Measurements from ENCODE around the gene WFIKKN2.
A peak's percentile ranks its signal among the peaks of the same experiment; 100 is the strongest.
"Not testable (repeated sequence)": the region's sequence is repeated elsewhere in the genome, so short reads cannot be mapped to it uniquely, and the experiment has no call there.

Gene WFIKKN2

DNA sequence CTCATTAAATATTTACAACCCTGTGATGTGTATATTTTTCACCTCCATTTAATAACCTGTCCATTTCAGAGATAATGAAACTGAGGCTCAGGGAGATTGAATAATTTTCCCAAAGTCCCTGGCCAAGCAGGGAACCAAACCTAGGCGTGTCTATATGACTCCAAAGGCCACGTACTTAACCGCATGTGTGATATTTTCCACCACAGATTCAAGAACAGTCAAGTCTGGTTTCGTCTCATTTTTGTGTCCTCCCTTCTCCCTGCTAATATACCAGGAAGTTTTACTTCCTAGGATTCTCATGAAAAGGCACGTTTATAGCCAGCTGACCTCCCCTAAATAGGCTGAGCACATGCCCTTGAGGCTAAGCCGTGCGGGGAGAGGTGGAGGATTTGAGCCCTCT lies 15.3 kb downstream of the WFIKKN2 start:
- no peak for DNase-seq (ENCODE audit: low read depth in 3 of 3, low spot score in 1 of 3)

- DNase-seq (ENCODE audit: low read depth in 3 of 3, low spot score in 1 of 3), result no peak
Measured at GRCh38 chr17:50853015-50853615, 17.7 kb downstream of the WFIKKN2 start.

GRCh38 chr17:50853781-50854180 lies 18.4 kb downstream of the WFIKKN2 start:
- no peak for DNase-seq (ENCODE audit: low read depth in 3 of 3, low spot score in 1 of 3)

DNA sequence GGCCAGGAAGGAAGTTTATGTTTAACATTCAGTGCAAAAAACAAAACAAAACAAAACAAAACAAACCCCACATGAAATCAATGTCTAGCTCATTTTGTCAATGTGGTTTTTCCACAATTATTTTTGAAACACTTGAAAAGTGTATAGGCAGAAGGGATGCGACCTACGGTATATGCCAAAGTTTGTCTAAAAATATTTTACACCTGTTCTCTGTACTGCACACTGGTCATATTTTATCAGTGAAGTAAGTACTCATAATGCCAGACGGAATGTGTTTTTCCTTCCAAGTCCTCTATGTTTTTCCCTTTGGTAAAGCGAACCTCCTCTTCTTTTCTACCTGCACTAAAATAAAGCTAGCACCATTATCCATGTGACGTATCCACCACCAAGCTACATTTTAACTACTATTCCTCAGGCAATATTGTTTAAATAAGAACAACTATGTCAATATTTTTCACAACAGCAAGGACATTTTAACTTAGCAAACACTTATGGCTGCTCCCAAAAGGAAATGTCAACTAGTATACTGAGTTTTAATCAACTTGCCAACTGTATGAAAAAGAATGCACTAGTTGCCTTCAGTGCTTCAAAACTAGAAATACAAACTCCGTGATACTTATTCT lies 20.4 kb downstream of the WFIKKN2 start:
- DNase-seq (ENCODE audit: low read depth in 3 of 3, low spot score in 1 of 3), result no peak

DNA sequence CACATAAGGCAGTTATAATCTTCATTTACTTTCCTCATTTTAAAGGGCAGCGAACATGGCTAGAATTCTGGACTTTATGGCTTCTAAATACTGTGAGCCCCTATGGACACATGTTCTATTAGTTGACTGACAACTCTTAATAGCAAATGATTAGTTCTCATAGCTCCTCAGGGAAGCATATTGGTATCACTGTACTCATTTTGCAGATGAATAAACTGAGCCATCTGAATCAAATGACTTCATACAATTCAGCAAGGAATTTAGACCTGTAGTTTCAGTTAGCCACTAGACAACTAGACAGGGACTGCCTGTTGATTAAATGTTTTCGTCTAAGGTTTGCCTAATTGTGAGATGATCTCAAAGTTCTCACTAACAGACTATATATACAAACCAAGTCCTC lies 21.0 kb downstream of the WFIKKN2 start:
- DNase-seq (ENCODE audit: low read depth in 3 of 3, low spot score in 1 of 3), result no peak

- no peak for DNase-seq (ENCODE audit: low read depth in 3 of 3, low spot score in 1 of 3)
Measured at GRCh38 chr17:50858486-50859225, 23.3 kb downstream of the WFIKKN2 start.

DNA sequence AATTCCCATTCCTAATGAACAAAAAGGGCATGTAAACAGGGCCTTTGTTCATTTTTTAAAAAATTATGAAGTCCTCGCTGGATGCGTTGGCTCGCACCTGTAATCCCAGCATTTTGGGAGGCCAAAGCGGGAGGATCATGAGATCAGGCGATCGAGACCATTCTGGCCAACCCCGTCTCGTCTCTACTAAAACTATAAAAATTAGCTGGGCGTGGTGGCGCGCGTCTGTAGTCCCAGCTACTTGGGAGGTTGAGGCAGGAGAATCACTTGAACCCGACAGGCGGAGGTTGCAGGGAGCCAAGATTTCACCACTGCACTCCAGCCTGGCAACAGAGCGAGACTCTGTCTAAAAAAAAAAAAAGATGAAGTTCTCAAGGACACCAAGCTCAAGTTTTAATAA lies 24.3 kb downstream of the WFIKKN2 start:
- DNase-seq (ENCODE audit: low read depth in 3 of 3, low spot score in 1 of 3), result not testable (repeated sequence)

DNA sequence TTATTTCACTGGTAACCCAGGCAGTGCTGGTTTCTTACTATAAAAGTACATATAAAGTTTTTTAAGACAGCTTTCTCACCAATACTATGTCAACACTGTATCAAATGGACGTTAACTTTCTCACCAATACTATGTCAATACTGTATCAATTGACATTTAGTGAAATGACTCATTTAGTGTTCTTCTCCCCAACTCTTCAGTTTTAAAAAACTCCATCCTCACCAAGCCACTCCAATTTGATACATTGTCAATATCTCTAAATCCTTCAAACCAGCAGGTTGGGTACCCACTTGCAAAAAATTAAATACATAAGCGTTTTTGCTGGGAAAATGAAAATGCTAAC lies 25.9 kb downstream of the WFIKKN2 start:
- DNase-seq (ENCODE audit: low read depth in 3 of 3, low spot score in 1 of 3), result no peak

- no peak for DNase-seq (ENCODE audit: low read depth in 3 of 3, low spot score in 1 of 3)
Measured at GRCh38 chr17:50861822-50862528, 26.6 kb downstream of the WFIKKN2 start.

- DNase-seq (ENCODE audit: low read depth in 3 of 3, low spot score in 1 of 3), result no peak
Measured at GRCh38 chr17:50863221-50863843, 27.9 kb downstream of the WFIKKN2 start.

DNA sequence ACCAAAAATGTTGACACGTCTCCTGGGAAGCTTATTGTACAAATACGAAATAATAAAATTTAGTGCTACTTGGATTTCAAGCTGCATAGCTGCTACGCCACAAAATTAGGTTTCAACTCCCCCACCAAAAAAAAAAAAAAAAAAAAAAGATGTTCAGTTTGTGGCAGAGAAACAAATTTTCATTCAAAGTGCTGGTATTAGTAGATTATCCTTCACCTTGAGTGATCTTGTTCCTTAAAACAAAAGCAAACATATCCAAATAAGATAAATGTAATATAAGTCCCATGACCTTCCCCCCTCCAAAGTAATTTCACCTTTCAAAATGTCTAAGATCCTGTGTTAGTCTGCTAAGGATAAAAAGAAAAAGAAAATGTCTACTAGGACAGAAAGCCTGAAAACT lies 28.5 kb downstream of the WFIKKN2 start:
- DNase-seq (ENCODE audit: low read depth in 3 of 3, low spot score in 1 of 3), result no peak

DNA sequence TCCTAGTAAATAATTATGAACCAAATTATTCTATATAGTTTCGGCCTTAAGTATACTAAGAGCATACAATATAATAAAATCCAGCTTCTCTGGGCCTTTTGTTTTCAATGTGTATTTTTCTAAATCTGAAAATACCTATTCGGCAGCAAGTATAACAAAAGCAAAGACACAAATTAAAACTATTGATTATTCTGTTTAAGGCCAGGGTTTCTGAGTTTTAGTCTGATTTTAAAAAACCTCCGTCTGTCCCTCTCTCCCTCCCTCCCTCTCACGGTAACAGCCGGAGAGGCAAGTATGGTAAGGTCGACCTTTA lies 29.3 kb downstream of the WFIKKN2 start:
- no peak for DNase-seq (ENCODE audit: low read depth in 3 of 3, low spot score in 1 of 3)

DNA sequence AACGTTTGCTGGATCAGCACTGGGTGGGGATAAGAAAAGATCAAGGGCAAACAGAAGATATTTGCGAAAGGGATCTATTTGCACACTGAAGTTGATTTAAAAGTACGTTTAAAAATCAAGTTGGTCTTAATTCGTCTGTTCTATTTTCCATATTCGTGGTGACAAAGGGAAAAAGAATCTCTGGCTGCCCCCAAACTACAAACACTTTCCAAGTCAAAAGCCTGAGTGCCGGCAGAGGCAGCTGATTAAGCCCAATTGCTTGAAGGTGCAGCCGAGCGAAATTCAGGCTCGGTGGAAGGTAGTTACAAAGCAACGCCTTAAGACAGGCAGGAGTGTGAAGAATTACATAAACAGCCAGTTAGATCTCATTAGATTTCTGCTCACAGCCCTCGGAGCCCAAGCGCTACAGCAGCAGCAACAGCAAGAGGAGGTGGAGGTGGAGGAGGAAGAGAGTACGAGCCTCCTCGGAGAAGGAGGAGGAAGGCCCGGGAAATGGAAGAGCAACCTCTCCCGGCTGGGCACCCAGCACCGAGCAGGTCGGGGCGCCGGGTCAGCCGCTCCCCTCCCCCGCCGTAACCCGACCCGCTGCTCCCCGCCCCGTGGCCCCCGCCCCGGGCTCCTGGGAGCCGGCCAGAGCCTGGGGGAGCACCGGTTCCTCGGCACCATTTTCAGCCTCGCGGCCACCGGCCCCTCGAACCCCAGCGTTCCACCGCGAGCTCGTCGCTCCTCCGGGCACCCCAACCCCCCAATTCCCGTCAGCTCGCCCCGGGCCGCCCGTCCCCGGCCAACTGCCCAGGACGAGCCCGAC lies 29.9 kb downstream of the WFIKKN2 start:
- peak in 2 of 3 donors; percentile 11 to 28 for DNase-seq (ENCODE audit: low read depth in 3 of 3, low spot score in 1 of 3)

GRCh38 chr17:50865868-50866260 lies 30.5 kb downstream of the WFIKKN2 start:
- no peak for DNase-seq (ENCODE audit: low read depth in 3 of 3, low spot score in 1 of 3)

DNA sequence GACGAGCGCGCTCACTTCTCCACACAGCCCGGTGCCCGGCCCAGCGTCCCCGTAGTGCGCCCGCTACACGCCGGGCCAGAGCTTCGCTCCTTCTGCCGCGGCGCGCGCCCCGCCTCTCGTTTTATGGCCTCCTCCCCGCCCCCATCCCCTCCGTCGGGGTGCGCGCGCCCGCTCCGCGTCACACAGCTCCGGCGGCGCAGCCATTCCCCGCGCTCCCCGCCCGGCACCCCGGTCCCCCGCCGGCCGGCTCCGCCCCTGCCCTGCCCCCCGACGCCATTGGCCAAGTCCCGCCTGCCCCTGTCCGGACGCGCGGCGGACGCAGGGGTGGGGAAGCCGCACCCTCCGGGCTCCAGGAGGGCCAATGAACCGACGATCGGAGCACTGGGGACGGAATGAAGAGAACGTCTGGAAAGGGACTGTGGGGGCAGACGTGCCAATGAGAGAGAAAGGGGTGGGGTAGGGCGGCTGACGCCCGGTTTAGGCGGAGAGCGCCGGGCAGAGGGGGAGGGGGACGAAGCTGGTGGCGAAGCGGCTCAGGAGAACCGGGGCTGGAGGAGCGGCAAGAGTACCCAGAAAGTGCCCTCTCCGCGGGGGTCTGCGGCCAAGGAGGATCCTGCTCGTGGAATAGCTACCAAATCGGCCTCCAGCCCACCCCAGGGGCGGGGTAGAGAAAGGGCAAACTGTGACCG lies 31.0 kb downstream of the WFIKKN2 start, which contains the start of gene TOB1:
TSS of gene TOB1 (minus strand) at position 94 of the 689 bp plus-strand sequence. CDS start 2,337 bp downstream, outside the sequence.
- peak; percentile 90 to 98 (median 95) for DNase-seq (ENCODE audit: low read depth in 3 of 3, low spot score in 1 of 3)

GRCh38 chr17:50866950-50867362 lies 31.6 kb downstream of the WFIKKN2 start:
- DNase-seq (ENCODE audit: low read depth in 3 of 3, low spot score in 1 of 3), result peak in 2 of 3 donors; percentile 29 to 37

DNA sequence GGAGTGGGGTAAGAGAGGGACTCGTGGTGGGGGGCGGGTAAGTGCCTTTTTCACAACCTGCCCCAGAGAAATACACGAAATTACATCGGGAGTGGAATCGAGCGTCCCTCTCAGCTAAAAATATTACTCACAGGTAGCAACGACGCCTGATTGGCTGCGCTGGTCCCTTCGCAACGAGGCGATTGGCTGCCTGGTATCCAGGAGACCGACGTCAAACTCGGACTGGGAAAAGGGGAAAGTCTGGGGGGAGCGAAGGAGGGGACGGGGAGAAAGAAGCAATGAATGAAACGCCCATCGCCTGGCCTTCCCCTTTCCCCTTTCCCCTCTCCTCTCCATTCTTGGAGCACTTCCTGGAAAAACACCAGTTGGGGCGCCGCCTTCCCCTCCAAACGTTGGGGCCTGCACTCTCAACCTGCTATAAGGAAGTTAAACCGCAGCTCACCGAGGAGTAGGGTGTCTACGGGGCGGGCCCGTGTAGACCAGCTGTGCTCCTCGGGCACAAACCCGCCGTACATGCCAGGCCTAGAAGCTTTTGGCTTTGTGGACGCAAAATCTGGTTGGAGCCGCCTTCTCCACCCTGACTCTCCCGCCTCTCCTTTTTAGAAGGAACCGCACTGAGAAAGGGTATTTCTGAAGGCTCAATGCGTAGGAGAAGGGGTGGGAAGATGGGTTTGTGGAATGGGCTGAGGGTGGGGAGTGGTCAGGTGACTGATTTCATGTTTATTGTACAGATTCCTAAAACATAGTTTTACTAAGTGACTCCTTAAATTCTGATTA lies 32.2 kb downstream of the WFIKKN2 start:
- DNase-seq (ENCODE audit: low read depth in 3 of 3, low spot score in 1 of 3), result peak; percentile 42 to 63 (median 59)

DNA sequence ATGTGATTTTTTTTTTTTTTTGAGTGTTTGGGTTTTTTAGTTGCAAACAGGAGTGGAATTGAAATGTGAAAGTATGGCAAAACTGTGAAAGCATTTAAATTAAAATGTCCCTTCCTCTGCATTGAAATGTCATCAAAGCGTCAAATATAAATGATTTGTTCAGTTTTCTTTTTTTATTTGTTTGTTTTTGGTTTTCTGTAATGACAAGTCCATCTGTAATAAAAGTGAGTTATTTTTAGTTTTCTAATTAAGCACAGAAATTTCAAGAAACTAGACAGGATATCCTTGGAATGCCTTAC lies 32.7 kb downstream of the WFIKKN2 start:
- DNase-seq (ENCODE audit: low read depth in 3 of 3, low spot score in 1 of 3), result no peak

DNA sequence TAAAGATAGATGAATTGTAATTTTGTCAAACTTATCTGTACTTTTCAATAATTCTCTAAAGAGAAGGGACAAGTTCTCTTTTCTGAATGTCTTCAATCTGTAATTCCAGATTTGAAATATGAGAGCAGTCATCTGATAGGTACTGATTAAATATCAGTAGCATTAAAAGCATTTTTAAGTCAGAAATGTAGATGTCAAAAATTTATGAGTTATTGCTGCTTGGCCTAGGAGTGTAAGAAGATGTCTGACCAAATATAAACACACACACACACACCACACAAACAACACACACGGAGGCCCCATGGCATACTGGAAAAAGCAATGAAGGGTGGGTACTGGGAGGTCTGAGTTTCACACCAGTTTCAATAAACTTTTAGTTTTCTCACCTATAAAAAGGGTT lies 33.2 kb downstream of the WFIKKN2 start:
- no peak for DNase-seq (ENCODE audit: low read depth in 3 of 3, low spot score in 1 of 3)
